Heart left ventricle (tissue), 16 donors: Measurements from ENCODE around the gene PTPRJ. TPM values are rescaled to one million over a fixed set of nuclear protein-coding genes. Genes with fewer than 3 reads are reported as not detected.

Experiments used
- ATAC-seq, 4 donors: fragments of 200-7000 bp; cut with Tn5 transposase; one replicate each; pipeline ENCODE4 v1.9.1; 2020 to 2022; ENCODE audit warnings: moderate library complexity in 4 of 4, mild to moderate bottlenecking in 3 of 4, moderate number of reproducible peaks in 1 of 4
- DNase-seq, 5 donors: peaks; one replicate each; pipeline ENCODE4 v3.0.0-alpha.2; 2020
- H3K27ac ChIP-seq, 12 donors: fragments of 200-600 bp; sonication (generic) in 4 of 12; one replicate each; pipeline versions ENCODE4 v1.5.0 to v1.8.0; 2016 to 2022; ENCODE audit warnings: mild to moderate bottlenecking in 2 of 12
- H3K27me3 ChIP-seq, 9 donors: fragments of 200-600 bp; sonication (generic) in 2 of 9; one replicate each; pipeline versions ENCODE4 v1.5.1 to v1.8.0; 2016 to 2022; ENCODE audit warnings: mild to moderate bottlenecking in 3 of 9
- H3K36me3 ChIP-seq, 9 donors: fragments of 200-600 bp; sonication (generic) in 2 of 9; one replicate each; pipeline versions ENCODE4 v1.5.0 to v1.8.0; 2018 to 2022; ENCODE audit warnings: mild to moderate bottlenecking in 2 of 9
- H3K4me1 ChIP-seq, 12 donors: fragments of 200-600 bp; sonication (generic) in 4 of 12; one replicate each; pipeline versions ENCODE4 v1.5.0 to v1.8.0; 2016 to 2022; ENCODE audit warnings: mild to moderate bottlenecking in 3 of 12
- H3K4me3 ChIP-seq, 12 donors: fragments of 200-600 bp; sonication (generic) in 4 of 12; one replicate each; pipeline versions ENCODE4 v1.5.0 to v1.8.0; 2017 to 2022; ENCODE audit warnings: mild to moderate bottlenecking in 9 of 12, moderate library complexity in 4 of 12
- H3K9me3 ChIP-seq, 12 donors: fragments of 200-600 bp; sonication (generic) in 4 of 12; one replicate each; pipeline versions ENCODE4 v1.5.0 to v1.8.0; 2016 to 2022; ENCODE audit warnings: mild to moderate bottlenecking in 1 of 12
- POLR2A ChIP-seq, 2 donors: fragments of 450-650 bp; IDR thresholded peaks; one replicate each; pipeline ENCODE4 v1.6.1; 2017; ENCODE audit warnings: antibody characterized with exemption in 2 of 2, mild to moderate bottlenecking in 2 of 2, moderate library complexity in 2 of 2
- WGBS, 4 donors: extraction: QIAGEN DNeasy Blood & Tissue Kit in 2 of 4; methylation state at CpG; one replicate each; pipeline versions ENCODE4 v1.1.5 to v1.1.7; 2013 to 2018; 5-methylcytosine and 5-hydroxymethylcytosine counted together
- intact Hi-C, 10 donors: fragments of 100-400 bp; cut with DNase I; formaldehyde crosslinking; loops; one replicate each; pipeline versions ENCODE4 v1.11.1 to v1.14.2; 2022
- polyA plus RNA-seq, 2 donors: library from polyadenylated mRNA; stranded (reverse); fragments of 200-250 nt; gene quantifications; one replicate each; pipeline ENCODE4 v1.2.3, GENCODE V29; 2013
- total RNA-seq, 9 donors: library from RNA; depleted of rRNA in 2 of 9; stranded (reverse); fragments of >200 nt in 2 of 9; fragmentation: NEBNext Ultra II Directional in 3 of 9; extraction: Animal tissue kit (Norgen Biotek cat#: 25700) in 3 of 9; gene quantifications; one replicate each; pipeline versions ENCODE4 v1.1.0 to v1.2.4, GENCODE V29; 2016 to 2023
- TF ChIP-seq, protein P1 (sequence below), 12 donors: fragments of 200-600 bp; sonication (generic) in 4 of 12; IDR thresholded peaks; one replicate each; pipeline versions ENCODE4 v1.5.0 to v1.8.0; 2018 to 2022; ENCODE audit warnings: antibody characterized with exemption in 12 of 12, mild to moderate bottlenecking in 5 of 12
- donor health status: ischemic (EF 13 %, LVEDD 7.1; RV severe dilation, severe dysfunction).
- donor health status: healthy with polysubstance abuse.
- donor health status: DM: no; HTN: yes; CAD: no.
- donor health status: DM: no; HTN: no; CAD: no.
- donor health status: ischemic (EF 25% LVEDD 6.9; RV normal size, moderate dysfunction).
- donor health status: ischemic (EF 25% LVEDD 5.7; RV mildly dilated, moderate dysfunction).
- donor health status: healthy.
- donor health status: DM: yes; HTN: yes; CAD: no.
- donor health status: ischemic (EF 35%, LVEDD 5.7; RV mildly dilated, moderate dysfunction).
- donor health status: nonischemic (EF 11% LVEDD 7.7; RV severe dilation, severe dysfunction).
- donor health status: DM: yes; HTN: yes; CAD: no.
- donor health status: PGD.
- donor health status: ischemic (EF 29% LVEDD 5.4; RV normal size, mild dysfunction).
- donor health status: nonischemic (EF 23%, LVEDD 6.1; RV moderate dilation, normal function).

The PTPRJ gene
- total and polyA plus RNA-seq, 11 donors, result 1.2 to 39.0 (median 6.3) TPM

DNA sequence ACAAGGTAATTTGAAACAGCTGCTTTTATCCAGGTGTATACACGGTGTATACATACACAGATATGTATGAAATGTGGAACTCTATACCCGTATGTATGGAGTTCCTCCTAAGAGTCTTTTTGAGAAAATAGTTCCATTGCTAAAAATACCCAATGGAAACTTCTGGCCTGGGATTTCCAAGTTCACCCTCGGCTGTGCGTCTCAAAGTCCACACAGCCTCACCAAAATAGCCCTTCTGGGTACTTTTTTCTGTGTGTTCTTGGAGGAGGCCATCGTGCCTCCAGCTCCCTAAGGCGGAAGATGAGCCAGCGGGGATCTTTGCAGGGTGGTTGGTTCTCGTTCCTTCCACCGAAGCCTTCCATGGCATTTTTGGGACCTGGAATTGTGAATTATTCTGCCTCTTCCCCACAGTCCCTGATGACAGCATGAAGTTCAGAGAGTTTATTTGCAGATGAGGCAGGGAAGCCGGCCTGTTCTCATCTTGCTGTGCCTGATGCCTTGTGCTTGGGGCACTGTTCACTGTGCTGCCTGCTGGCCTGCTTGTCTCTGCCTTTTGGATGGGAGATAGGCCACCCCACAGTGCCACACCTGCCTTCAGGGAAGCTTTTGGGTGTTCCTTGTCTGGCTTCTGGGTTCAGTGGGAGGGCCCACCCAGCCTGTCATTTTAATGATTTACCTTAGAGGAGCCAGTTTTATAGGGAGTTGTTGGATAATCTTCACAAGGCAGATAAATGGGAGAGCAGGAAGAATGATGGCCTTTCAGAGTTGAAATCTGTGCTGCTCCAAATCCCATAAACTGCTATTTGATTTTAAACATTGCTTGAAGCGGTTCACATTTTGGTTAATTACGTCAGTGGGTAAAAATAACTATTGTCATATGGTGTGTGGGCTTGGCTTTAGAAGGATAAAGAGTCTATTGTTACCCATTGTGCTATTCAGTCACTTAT, 123.5 kb downstream of the PTPRJ start:
- intact Hi-C loops, result loop anchor here in 5 of 10 donors (10.0 kb wide), 4 partner anchors 59 to 259 kb away; partner anchors contain the start of genes PTPRJ (in 2 of the 5) and NUP160 (in 1 of the 5)
- 69 to 76% (median 72%) methylated on average over 12 of the region's 12 CpGs for WGBS, 4 donors
- Histone ChIP-seq H3K4me3 (no peak overlapping the region), H3K27me3 (no peaks in the 10 kb centered on the region), H3K4me1 (peaks cover 0 to 92% (median 23%) of the 10 kb centered on the region in 12 donors), H3K36me3 (no peaks in the 10 kb centered on the region), H3K27ac (peak overlapping the region in 10 of 12 donors; percentile 6 to 74 (median 54)), H3K9me3 (no peaks in the 10 kb centered on the region)
- TF ChIP-seq POLR2A (IDR thresholded peaks at IDR 0.05), result no peak
- TF ChIP-seq, protein P1, sequence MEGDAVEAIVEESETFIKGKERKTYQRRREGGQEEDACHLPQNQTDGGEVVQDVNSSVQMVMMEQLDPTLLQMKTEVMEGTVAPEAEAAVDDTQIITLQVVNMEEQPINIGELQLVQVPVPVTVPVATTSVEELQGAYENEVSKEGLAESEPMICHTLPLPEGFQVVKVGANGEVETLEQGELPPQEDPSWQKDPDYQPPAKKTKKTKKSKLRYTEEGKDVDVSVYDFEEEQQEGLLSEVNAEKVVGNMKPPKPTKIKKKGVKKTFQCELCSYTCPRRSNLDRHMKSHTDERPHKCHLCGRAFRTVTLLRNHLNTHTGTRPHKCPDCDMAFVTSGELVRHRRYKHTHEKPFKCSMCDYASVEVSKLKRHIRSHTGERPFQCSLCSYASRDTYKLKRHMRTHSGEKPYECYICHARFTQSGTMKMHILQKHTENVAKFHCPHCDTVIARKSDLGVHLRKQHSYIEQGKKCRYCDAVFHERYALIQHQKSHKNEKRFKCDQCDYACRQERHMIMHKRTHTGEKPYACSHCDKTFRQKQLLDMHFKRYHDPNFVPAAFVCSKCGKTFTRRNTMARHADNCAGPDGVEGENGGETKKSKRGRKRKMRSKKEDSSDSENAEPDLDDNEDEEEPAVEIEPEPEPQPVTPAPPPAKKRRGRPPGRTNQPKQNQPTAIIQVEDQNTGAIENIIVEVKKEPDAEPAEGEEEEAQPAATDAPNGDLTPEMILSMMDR (IDR thresholded peaks at IDR 0.05), result no peak
- ATAC-seq (peak; percentile 37 to 69 (median 43)), DNase-seq (no peak)

DNA sequence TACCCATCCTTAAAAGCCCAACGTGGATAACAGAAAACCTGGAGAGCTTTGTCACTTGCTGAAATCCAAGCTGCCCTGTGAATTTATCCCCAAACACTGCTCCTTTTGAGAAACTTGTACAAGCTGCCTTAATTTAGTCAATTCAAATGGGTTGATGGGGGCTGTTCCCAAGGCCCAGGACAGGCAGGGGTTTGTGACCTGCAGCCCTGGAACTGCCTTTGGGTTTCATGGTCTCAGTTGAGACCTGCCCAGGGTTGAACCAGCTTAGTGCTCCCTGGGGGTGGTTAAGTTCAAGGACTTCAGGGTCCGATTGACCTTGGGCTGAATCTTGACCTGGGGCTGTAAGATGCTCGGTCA, 124.2 kb downstream of the PTPRJ start:
- Histone ChIP-seq H3K9me3 (no peaks in the 10 kb centered on the region), H3K4me3 (no peak overlapping the region), H3K27ac (peak overlapping the region in 6 of 12 donors; percentile 6 to 74 (median 62)), H3K4me1 (peaks cover 0 to 96% (median 27%) of the 10 kb centered on the region in 12 donors), H3K27me3 (no peaks in the 10 kb centered on the region), H3K36me3 (no peaks in the 10 kb centered on the region)
- WGBS, 4 donors, result 70 to 76% (median 72%) methylated on average over 3 of the region's 3 CpGs
- ATAC-seq, result no peak
- TF ChIP-seq POLR2A (IDR thresholded peaks at IDR 0.05), result no peak
- TF ChIP-seq, protein P1 (IDR thresholded peaks at IDR 0.05), result no peak
- DNase-seq, result no peak
- intact Hi-C loops, result loop anchor here in 5 of 10 donors (10.0 kb wide), 4 partner anchors 60 to 260 kb away; partner anchors contain the start of genes PTPRJ (in 2 of the 5) and NUP160 (in 1 of the 5)

DNA sequence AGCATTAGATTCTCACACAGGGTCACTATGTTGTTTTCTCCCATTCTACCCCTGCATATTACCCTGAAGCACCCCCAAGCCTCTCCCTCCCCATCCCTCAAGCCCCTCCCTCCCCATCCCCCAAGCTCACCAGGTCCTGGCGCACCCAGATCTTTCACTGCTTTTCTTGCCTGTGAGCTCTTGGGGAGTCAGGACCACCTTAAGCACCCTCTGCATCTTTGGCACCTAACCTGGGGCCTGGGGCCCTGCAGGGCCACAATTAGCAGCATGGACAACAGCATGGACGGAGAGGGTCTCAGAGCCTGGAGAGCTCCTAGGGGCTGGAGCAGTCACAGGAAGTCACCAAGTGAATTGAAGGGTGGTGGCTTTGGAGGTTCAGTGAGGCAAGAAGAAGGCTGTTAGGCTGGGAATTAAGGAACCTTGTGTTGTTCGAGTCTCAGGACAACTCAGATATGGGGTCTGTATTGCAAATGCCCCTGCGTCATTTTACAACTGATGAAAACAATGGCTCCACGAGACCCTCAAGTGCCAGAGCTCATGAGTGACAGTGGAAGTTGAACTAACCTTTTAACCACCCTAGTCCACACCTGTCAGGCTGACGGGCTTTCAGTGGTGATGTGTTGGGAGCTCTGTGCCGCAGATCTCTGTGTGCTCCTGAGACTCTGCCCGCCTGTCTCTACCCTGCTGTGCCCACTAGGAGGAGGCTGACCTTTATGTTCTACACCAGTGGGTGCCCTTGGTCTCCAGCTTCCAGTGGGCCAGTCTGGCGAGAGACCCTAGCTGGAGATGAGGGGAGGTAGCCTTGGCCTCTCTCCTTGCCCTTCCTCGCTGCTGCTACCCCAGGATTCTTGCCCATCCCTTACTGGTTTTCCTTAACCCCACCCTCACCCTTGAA, 125.0 kb downstream of the PTPRJ start:
- ATAC-seq (no peak), DNase-seq (no peak)
- H3K27me3 ChIP-seq, result no peaks in the 10 kb centered on the region
- H3K27ac ChIP-seq, result peak overlapping the region in 2 of 12 donors; percentile 63 to 74
- no peaks in the 10 kb centered on the region for H3K9me3 ChIP-seq
- H3K4me1 ChIP-seq, result peaks cover 0 to 96% (median 31%) of the 10 kb centered on the region in 12 donors
- H3K4me3 ChIP-seq, result no peak overlapping the region
- H3K36me3 ChIP-seq, result no peaks in the 10 kb centered on the region
- 92 to 96% (median 94%) methylated on average over 10 of the region's 10 CpGs for WGBS, 4 donors
- intact Hi-C loops, result loop anchor here in 6 of 10 donors (5.0 to 10.0 kb wide), 5 partner anchors 61 to 261 kb away; partner anchors contain the start of genes PTPRJ (in 3 of the 6) and NUP160 (in 1 of the 6)
- TF ChIP-seq, protein P1 (IDR thresholded peaks at IDR 0.05), result no peak
- TF ChIP-seq POLR2A (IDR thresholded peaks at IDR 0.05), result no peak
